ENCODE data around the gene CEP112. TPM values are rescaled to one million over a fixed set of nuclear protein-coding genes. Genes with fewer than 3 reads are reported as not detected.

CEP112 gene
- total RNA-seq, 1 experiment from 2014 or later, result 6.1 TPM

- TF ChIP-seq ZNF396 (CRISPR knock-in tag; IDR thresholded peaks at IDR 0.05; ENCODE audit: borderline replicate concordance) (no peak), ESRRA (CRISPR knock-in tag; IDR thresholded peaks at IDR 0.05; ENCODE audit: borderline replicate concordance) (no peak), ZBTB21 (CRISPR knock-in tag; IDR thresholded peaks at IDR 0.05; ENCODE audit: borderline replicate concordance) (no peak), FOXP1 (CRISPR knock-in tag; IDR thresholded peaks at IDR 0.05; ENCODE audit: borderline replicate concordance) (no peak)
- TF ChIP-seq, protein P1, sequence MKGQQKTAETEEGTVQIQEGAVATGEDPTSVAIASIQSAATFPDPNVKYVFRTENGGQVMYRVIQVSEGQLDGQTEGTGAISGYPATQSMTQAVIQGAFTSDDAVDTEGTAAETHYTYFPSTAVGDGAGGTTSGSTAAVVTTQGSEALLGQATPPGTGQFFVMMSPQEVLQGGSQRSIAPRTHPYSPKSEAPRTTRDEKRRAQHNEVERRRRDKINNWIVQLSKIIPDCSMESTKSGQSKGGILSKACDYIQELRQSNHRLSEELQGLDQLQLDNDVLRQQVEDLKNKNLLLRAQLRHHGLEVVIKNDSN (CRISPR knock-in tag; IDR thresholded peaks at IDR 0.05), result no peak
Measured at GRCh38 chr17:65888649-65889048, 303.3 kb downstream of the CEP112 start (continued).

- ATAC-seq (no peak), DNase-seq (ENCODE audit: low spot score) (no peak)
- Mint-ChIP-seq H3K27me3 (ENCODE audit: low read depth) (no peaks in the 10 kb centered on the region), H3K27ac (no peak overlapping the region), H3K4me3 (no peak overlapping the region), H3K36me3 (no peaks in the 10 kb centered on the region), H3K9me3 (no peaks in the 10 kb centered on the region), H3K4me1 (peaks cover 8% of the 10 kb centered on the region)
- POLR2A ChIA-PET, result no interaction called here
- no peak for TF ChIP-seq KAT7 (CRISPR knock-in tag; IDR thresholded peaks at IDR 0.05; ENCODE audit: borderline replicate concordance)
- TF ChIP-seq SP1 (CRISPR knock-in tag; conservative IDR thresholded peaks at IDR 0.05), result no peak
- TF ChIP-seq ESRRA (CRISPR knock-in tag; IDR thresholded peaks at IDR 0.05; ENCODE audit: borderline replicate concordance), result no peak
- CTCF ChIA-PET, result no interaction called here
Measured at GRCh38 chr17:65886315-65887245, 305.4 kb downstream of the CEP112 start.

DNA sequence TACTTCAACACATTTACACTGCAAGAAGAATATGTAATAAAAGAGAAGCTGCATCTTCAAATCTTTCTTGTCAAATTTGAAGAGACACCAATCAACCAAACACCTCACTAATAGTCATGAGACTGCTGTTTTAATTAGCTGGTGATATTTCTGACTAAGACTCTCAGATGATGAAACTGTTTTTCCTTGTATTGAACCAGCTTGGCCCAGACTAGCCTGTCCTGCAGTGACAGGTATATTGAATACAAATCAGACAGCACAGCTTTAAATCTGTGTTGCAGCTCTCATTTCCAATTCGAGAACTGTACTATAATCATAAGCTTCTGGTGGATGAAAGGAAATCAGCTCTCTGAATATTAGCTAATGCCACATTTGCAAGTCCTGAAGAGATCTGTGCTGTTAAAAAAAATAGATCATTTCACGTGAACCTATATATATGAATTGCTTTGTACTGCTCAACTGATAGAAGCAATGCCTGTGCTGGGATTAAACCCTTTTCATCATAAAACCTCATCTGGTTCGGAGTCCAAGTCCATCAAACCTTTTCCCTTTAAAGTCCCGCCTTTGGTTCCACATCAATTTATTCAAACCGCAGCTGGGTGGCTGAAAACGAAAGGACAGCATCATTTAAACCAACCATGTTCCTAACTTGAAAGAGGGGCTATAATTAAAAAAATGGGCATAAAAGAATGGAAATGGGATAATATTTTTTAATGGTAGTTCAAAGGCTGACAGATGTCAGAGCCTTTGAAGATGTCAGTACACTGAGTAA, 306.2 kb downstream of the CEP112 start:
- POLR2A ChIA-PET, result no interaction called here
- no peak overlapping the region for H3K27ac Mint-ChIP-seq
- H3K9me3 Mint-ChIP-seq, result no peaks in the 10 kb centered on the region
- TF ChIP-seq ZNF263 (CRISPR knock-in tag; IDR thresholded peaks at IDR 0.05; ENCODE audit: low read depth) (no peak), OVOL2 (CRISPR knock-in tag; IDR thresholded peaks at IDR 0.05; ENCODE audit: borderline replicate concordance) (no peak), ZNF423 (CRISPR knock-in tag; IDR thresholded peaks at IDR 0.05) (no peak)
- TF ChIP-seq, protein P2, sequence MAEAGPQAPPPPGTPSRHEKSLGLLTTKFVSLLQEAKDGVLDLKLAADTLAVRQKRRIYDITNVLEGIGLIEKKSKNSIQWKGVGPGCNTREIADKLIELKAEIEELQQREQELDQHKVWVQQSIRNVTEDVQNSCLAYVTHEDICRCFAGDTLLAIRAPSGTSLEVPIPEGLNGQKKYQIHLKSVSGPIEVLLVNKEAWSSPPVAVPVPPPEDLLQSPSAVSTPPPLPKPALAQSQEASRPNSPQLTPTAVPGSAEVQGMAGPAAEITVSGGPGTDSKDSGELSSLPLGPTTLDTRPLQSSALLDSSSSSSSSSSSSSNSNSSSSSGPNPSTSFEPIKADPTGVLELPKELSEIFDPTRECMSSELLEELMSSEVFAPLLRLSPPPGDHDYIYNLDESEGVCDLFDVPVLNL (CRISPR knock-in tag; IDR thresholded peaks at IDR 0.05; ENCODE audit: borderline replicate concordance, low read depth), result no peak
- TF ChIP-seq, protein P3, sequence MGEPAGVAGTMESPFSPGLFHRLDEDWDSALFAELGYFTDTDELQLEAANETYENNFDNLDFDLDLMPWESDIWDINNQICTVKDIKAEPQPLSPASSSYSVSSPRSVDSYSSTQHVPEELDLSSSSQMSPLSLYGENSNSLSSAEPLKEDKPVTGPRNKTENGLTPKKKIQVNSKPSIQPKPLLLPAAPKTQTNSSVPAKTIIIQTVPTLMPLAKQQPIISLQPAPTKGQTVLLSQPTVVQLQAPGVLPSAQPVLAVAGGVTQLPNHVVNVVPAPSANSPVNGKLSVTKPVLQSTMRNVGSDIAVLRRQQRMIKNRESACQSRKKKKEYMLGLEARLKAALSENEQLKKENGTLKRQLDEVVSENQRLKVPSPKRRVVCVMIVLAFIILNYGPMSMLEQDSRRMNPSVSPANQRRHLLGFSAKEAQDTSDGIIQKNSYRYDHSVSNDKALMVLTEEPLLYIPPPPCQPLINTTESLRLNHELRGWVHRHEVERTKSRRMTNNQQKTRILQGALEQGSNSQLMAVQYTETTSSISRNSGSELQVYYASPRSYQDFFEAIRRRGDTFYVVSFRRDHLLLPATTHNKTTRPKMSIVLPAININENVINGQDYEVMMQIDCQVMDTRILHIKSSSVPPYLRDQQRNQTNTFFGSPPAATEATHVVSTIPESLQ (CRISPR knock-in tag; IDR thresholded peaks at IDR 0.05), result no peak
- TF ChIP-seq, protein P4, sequence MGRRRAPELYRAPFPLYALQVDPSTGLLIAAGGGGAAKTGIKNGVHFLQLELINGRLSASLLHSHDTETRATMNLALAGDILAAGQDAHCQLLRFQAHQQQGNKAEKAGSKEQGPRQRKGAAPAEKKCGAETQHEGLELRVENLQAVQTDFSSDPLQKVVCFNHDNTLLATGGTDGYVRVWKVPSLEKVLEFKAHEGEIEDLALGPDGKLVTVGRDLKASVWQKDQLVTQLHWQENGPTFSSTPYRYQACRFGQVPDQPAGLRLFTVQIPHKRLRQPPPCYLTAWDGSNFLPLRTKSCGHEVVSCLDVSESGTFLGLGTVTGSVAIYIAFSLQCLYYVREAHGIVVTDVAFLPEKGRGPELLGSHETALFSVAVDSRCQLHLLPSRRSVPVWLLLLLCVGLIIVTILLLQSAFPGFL (CRISPR knock-in tag; IDR thresholded peaks at IDR 0.05; ENCODE audit: borderline replicate concordance), result no peak
- TF ChIP-seq, protein P5, sequence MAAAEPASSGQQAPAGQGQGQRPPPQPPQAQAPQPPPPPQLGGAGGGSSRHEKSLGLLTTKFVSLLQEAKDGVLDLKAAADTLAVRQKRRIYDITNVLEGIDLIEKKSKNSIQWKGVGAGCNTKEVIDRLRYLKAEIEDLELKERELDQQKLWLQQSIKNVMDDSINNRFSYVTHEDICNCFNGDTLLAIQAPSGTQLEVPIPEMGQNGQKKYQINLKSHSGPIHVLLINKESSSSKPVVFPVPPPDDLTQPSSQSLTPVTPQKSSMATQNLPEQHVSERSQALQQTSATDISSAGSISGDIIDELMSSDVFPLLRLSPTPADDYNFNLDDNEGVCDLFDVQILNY (CRISPR knock-in tag; IDR thresholded peaks at IDR 0.05), result no peak
- no peaks in the 10 kb centered on the region for H3K27me3 Mint-ChIP-seq (ENCODE audit: low read depth)
- DNase-seq (ENCODE audit: low spot score) (no peak), ATAC-seq (no peak)
- H3K36me3 Mint-ChIP-seq, result no peaks in the 10 kb centered on the region
- H3K4me3 Mint-ChIP-seq, result no peak overlapping the region
- CTCF ChIA-PET, result no interaction called here
- H3K4me1 Mint-ChIP-seq, result peaks cover 8% of the 10 kb centered on the region

Data from WTC11 (cell line).